ENCODE measurements around the gene ACER2. TPM values are rescaled to one million over a fixed set of nuclear protein-coding genes. Genes with fewer than 3 reads are reported as not detected.

Gene ACER2
- total RNA-seq, 2 donors from 2014 or later, result 2.3 to 2.4 TPM

GRCh38 chr9:19457693-19458009, 48.8 kb downstream of the ACER2 start:
- Histone ChIP-seq H3K27me3 (ENCODE audit: control insufficient read depth, insufficient read depth, low read length, poor library complexity, severe bottlenecking) (no peaks in the 10 kb centered on the region), H3K36me3 (ENCODE audit: control insufficient read depth, insufficient read depth, low read length) (no peaks in the 10 kb centered on the region), H3K9ac (ENCODE audit: extremely low read depth, low read length, poor library complexity, severe bottlenecking) (no peak overlapping the region), H3K27ac (ENCODE audit: low read depth, low read length) (no peak overlapping the region), H3K4me1 (ENCODE audit: control insufficient read depth, insufficient read depth, low read length) (no peaks in the 10 kb centered on the region), H3K9me3 (ENCODE audit: control insufficient read depth, low read length) (no peaks in the 10 kb centered on the region), H3K4me3 (ENCODE audit: low read length) (no peak overlapping the region)
- Mint-ChIP-seq H3K4me3 (no peak overlapping the region), H3K27me3 (ENCODE audit: insufficient read depth) (no peaks in the 10 kb centered on the region), H3K27ac (no peak overlapping the region), H3K36me3 (ENCODE audit: low read depth) (no peaks in the 10 kb centered on the region), H3K9me3 (no peaks in the 10 kb centered on the region), H3K4me1 (peaks cover 11% of the 10 kb centered on the region)
- TF ChIP-seq CTCF (conservative IDR thresholded peaks at IDR 0.05), result no peak
- DNase-seq, result no peak
- WGBS, 2 experiments (ENCODE audit: insufficient coverage in 1 of 2, insufficient read length in 1 of 2), result 29 to 59% methylated on average over 1 to 4 of the region's 5 CpGs

GRCh38 chr9:19460243-19460642, 51.4 kb downstream of the ACER2 start:
- Mint-ChIP-seq H3K27me3 (ENCODE audit: insufficient read depth) (peaks cover 2% of the 10 kb centered on the region), H3K4me3 (no peak overlapping the region), H3K9me3 (peaks cover 6% of the 10 kb centered on the region), H3K36me3 (ENCODE audit: low read depth) (no peaks in the 10 kb centered on the region), H3K4me1 (peaks cover 11% of the 10 kb centered on the region), H3K27ac (no peak overlapping the region)
- 91 to 95% methylated on average over 5 to 6 of the region's 6 CpGs for WGBS, 2 experiments (ENCODE audit: insufficient coverage in 1 of 2, insufficient read length in 1 of 2)
- DNase-seq, result peak; percentile 15
- no peak overlapping the region for H3K4me3 ChIP-seq (ENCODE audit: low read length)
- H3K4me1 ChIP-seq (ENCODE audit: control insufficient read depth, insufficient read depth, low read length), result no peaks in the 10 kb centered on the region
- no peak for TF ChIP-seq CTCF (conservative IDR thresholded peaks at IDR 0.05)
- no peaks in the 10 kb centered on the region for H3K27me3 ChIP-seq (ENCODE audit: control insufficient read depth, insufficient read depth, low read length, poor library complexity, severe bottlenecking)
- no peaks in the 10 kb centered on the region for H3K36me3 ChIP-seq (ENCODE audit: control insufficient read depth, insufficient read depth, low read length)
- no peak overlapping the region for H3K9ac ChIP-seq (ENCODE audit: extremely low read depth, low read length, poor library complexity, severe bottlenecking)
- no peak overlapping the region for H3K27ac ChIP-seq (ENCODE audit: low read depth, low read length)
- peaks cover 4% of the 10 kb centered on the region for H3K9me3 ChIP-seq (ENCODE audit: control insufficient read depth, low read length)

GRCh38 chr9:19461135-19461534, 52.3 kb downstream of the ACER2 start:
- H3K4me1 Mint-ChIP-seq, result peaks cover 11% of the 10 kb centered on the region
- no peaks in the 10 kb centered on the region for H3K36me3 Mint-ChIP-seq (ENCODE audit: low read depth)
- Histone ChIP-seq H3K27ac (ENCODE audit: low read depth, low read length) (no peak overlapping the region), H3K27me3 (ENCODE audit: control insufficient read depth, insufficient read depth, low read length, poor library complexity, severe bottlenecking) (no peaks in the 10 kb centered on the region), H3K9me3 (ENCODE audit: control insufficient read depth, low read length) (peaks cover 4% of the 10 kb centered on the region), H3K4me3 (ENCODE audit: low read length) (no peak overlapping the region), H3K9ac (ENCODE audit: extremely low read depth, low read length, poor library complexity, severe bottlenecking) (no peak overlapping the region), H3K4me1 (ENCODE audit: control insufficient read depth, insufficient read depth, low read length) (no peaks in the 10 kb centered on the region), H3K36me3 (ENCODE audit: control insufficient read depth, insufficient read depth, low read length) (no peaks in the 10 kb centered on the region)
- WGBS, 2 experiments (ENCODE audit: insufficient coverage in 1 of 2, insufficient read length in 1 of 2), result 95 to 96% methylated on average over 20 to 25 of the region's 26 CpGs
- peaks cover 4% of the 10 kb centered on the region for H3K27me3 Mint-ChIP-seq (ENCODE audit: insufficient read depth)
- peak; percentile 36 for DNase-seq
- no peak for TF ChIP-seq CTCF (conservative IDR thresholded peaks at IDR 0.05)
- no peak overlapping the region for H3K27ac Mint-ChIP-seq
- H3K9me3 Mint-ChIP-seq, result peaks cover 6% of the 10 kb centered on the region
- H3K4me3 Mint-ChIP-seq, result no peak overlapping the region
